HEK293 (cell line): ENCODE measurements around the gene CDH23.

Experiments
- CTCF ChIA-PET: fragments of 350-600 bp; formaldehyde crosslinking; extraction: SDS; loops from one replicate; lab custom pipeline; 2021; ENCODE audit warnings: antibody characterized with exemption; lab: Yijun Ruan, JAX
- POLR2A ChIA-PET: fragments of 300-600 bp; formaldehyde crosslinking; extraction: SDS; loops from one replicate; lab custom pipeline; 2020; ENCODE audit warnings: antibody characterized with exemption, inconsistent platforms; lab: Yijun Ruan, JAX
- H3K27ac ChIP-seq: fragments of 200-500 bp; sonication (Bioruptor generic); 2 replicates; pipeline ENCODE4 v1.5.1; 2014; ENCODE audit warnings: low read depth, low read length, control low read depth, inconsistent platforms; ENCODE audit errors: extremely low read depth
- H3K36me3 ChIP-seq, 2 experiments: fragments of 200-500 bp in 1 of 2; sonication (Bioruptor generic) in 1 of 2; 1 replicate in 1 of 2; 2 replicates in 1 of 2; pipeline ENCODE4 v1.5.1; 2014 to 2017; ENCODE audit warnings: inconsistent platforms in 2 of 2, low read length in 2 of 2; ENCODE audit not compliant: control insufficient read depth in 2 of 2, insufficient read depth in 1 of 2
- H3K4me1 ChIP-seq: fragments of 200-500 bp; sonication (Bioruptor generic); 2 replicates; pipeline ENCODE4 v1.5.1; 2014; ENCODE audit warnings: mild to moderate bottlenecking, low read length, inconsistent platforms; ENCODE audit not compliant: control insufficient read depth, insufficient read depth
- H3K4me3 ChIP-seq: 2 replicates; pipeline ENCODE4 v1.5.1; 2011; ENCODE audit warnings: low read depth, mild to moderate bottlenecking, control low read depth, low read length, moderate library complexity
- H3K9me3 ChIP-seq: fragments of 200-500 bp; sonication (Bioruptor generic); 2 replicates; pipeline ENCODE4 v1.5.1; 2014; ENCODE audit warnings: low read depth, low read length, inconsistent platforms; ENCODE audit not compliant: control insufficient read depth, insufficient read depth
- GFI1B ChIP-seq: fragments of 450-650 bp; formaldehyde crosslinking; IDR thresholded peaks from 2 replicates; pipeline ENCODE4 v1.5.1; 2016; ENCODE audit warnings: missing biosample characterization, missing genetic modification characterization
- HOXA7 ChIP-seq: sonication (generic); formaldehyde crosslinking; IDR thresholded peaks from 2 replicates; pipeline ENCODE4 v1.8.1; 2022; ENCODE audit warnings: missing genetic modification reagents, borderline replicate concordance
- HOXC10 ChIP-seq: sonication (generic); formaldehyde crosslinking; IDR thresholded peaks from 2 replicates; pipeline ENCODE4 v1.8.1; 2023; ENCODE audit warnings: mild to moderate bottlenecking, missing genetic modification reagents
- HOXD13 ChIP-seq: sonication (generic); formaldehyde crosslinking; IDR thresholded peaks from 2 replicates; pipeline ENCODE4 v1.8.0; 2022; ENCODE audit warnings: missing genetic modification reagents, borderline replicate concordance
- KLF9 ChIP-seq: fragments of 450-650 bp; formaldehyde crosslinking; IDR thresholded peaks from 2 replicates; pipeline ENCODE4 v1.5.1; 2016; ENCODE audit warnings: missing biosample characterization, missing genetic modification characterization, low read depth
- SALL2 ChIP-seq: fragments of 450-650 bp; formaldehyde crosslinking; IDR thresholded peaks from 2 replicates; pipeline ENCODE4 v1.5.0; 2017; ENCODE audit warnings: missing biosample characterization, mild to moderate bottlenecking, missing genetic modification characterization, borderline replicate concordance
- SCRT2 ChIP-seq: fragments of 450-650 bp; formaldehyde crosslinking; IDR thresholded peaks from 2 replicates; pipeline ENCODE4 v1.5.1; 2016; ENCODE audit warnings: missing biosample characterization, missing genetic modification characterization
- YY2 ChIP-seq: fragments of 450-650 bp; formaldehyde crosslinking; IDR thresholded peaks from 2 replicates; pipeline ENCODE4 v1.5.1; 2016; ENCODE audit warnings: missing biosample characterization, missing genetic modification characterization
- ZBTB1 ChIP-seq: fragments of 450-650 bp; formaldehyde crosslinking; IDR thresholded peaks from 2 replicates; pipeline ENCODE4 v1.5.1; 2016; ENCODE audit warnings: missing biosample characterization, missing genetic modification characterization
- ZFP69B ChIP-seq: fragments of 450-650 bp; formaldehyde crosslinking; IDR thresholded peaks from 2 replicates; pipeline ENCODE4 v1.5.1; 2016; ENCODE audit warnings: missing biosample characterization, missing genetic modification characterization
- ZNF140 ChIP-seq: fragments of 450-650 bp; formaldehyde crosslinking; IDR thresholded peaks from 2 replicates; pipeline ENCODE4 v1.5.1; 2016; ENCODE audit warnings: missing biosample characterization, missing genetic modification characterization
- ZNF19 ChIP-seq: fragments of 450-650 bp; formaldehyde crosslinking; IDR thresholded peaks from 2 replicates; pipeline ENCODE4; 2016; ENCODE audit warnings: missing biosample characterization, missing genetic modification characterization, low read depth
- ZNF202 ChIP-seq: fragments of 450-650 bp; formaldehyde crosslinking; IDR thresholded peaks from 2 replicates; pipeline ENCODE4 v1.5.1; 2016; ENCODE audit warnings: missing biosample characterization, missing genetic modification characterization, borderline replicate concordance
- ZNF324 ChIP-seq: fragments of 450-650 bp; formaldehyde crosslinking; IDR thresholded peaks from 2 replicates; pipeline ENCODE4 v1.5.1; 2016; ENCODE audit warnings: missing biosample characterization, missing genetic modification characterization
- ZNF426 ChIP-seq: fragments of 450-650 bp; formaldehyde crosslinking; IDR thresholded peaks from 2 replicates; pipeline ENCODE4 v1.5.1; 2017; ENCODE audit warnings: missing biosample characterization, missing genetic modification characterization, mild to moderate bottlenecking, inconsistent platforms, moderate library complexity
- ZNF585B ChIP-seq: fragments of 450-650 bp; formaldehyde crosslinking; IDR thresholded peaks from 2 replicates; pipeline ENCODE4 v1.5.1; 2016; ENCODE audit warnings: missing biosample characterization, missing genetic modification characterization
- ZNF596 ChIP-seq: fragments of 450-650 bp; IDR thresholded peaks from 2 replicates; pipeline ENCODE4 v1.5.0; 2018; ENCODE audit warnings: missing biosample characterization, mild to moderate bottlenecking, missing genetic modification characterization, moderate library complexity
- ZNF600 ChIP-seq: fragments of 450-650 bp; formaldehyde crosslinking; IDR thresholded peaks from 2 replicates; pipeline ENCODE4 v1.5.1; 2016; ENCODE audit warnings: missing biosample characterization, missing genetic modification characterization
- ZNF701 ChIP-seq: fragments of 450-650 bp; formaldehyde crosslinking; IDR thresholded peaks from 2 replicates; pipeline ENCODE4 v1.5.1; 2016; ENCODE audit warnings: missing biosample characterization, missing genetic modification characterization
- TF ChIP-seq, protein P1 (sequence below): fragments of 450-650 bp; formaldehyde crosslinking; IDR thresholded peaks from 2 replicates; pipeline ENCODE4 v1.5.1; 2016; ENCODE audit warnings: missing biosample characterization, missing genetic modification characterization
- TF ChIP-seq, protein P2 (sequence below): fragments of 450-650 bp; formaldehyde crosslinking; IDR thresholded peaks from 2 replicates; pipeline ENCODE4 v1.5.1; 2016; ENCODE audit warnings: missing biosample characterization, missing genetic modification characterization, borderline replicate concordance
- TF ChIP-seq, protein P3 (sequence below): fragments of 450-650 bp; IDR thresholded peaks from 2 replicates; pipeline ENCODE4 v1.5.1; 2018; ENCODE audit warnings: missing biosample characterization, mild to moderate bottlenecking, missing genetic modification characterization
- TF ChIP-seq, protein P4 (sequence below): fragments of 450-650 bp; formaldehyde crosslinking; IDR thresholded peaks from 2 replicates; pipeline ENCODE4 v1.5.1; 2017; ENCODE audit warnings: missing biosample characterization, mild to moderate bottlenecking, missing genetic modification characterization, moderate library complexity

CDH23 gene

DNA sequence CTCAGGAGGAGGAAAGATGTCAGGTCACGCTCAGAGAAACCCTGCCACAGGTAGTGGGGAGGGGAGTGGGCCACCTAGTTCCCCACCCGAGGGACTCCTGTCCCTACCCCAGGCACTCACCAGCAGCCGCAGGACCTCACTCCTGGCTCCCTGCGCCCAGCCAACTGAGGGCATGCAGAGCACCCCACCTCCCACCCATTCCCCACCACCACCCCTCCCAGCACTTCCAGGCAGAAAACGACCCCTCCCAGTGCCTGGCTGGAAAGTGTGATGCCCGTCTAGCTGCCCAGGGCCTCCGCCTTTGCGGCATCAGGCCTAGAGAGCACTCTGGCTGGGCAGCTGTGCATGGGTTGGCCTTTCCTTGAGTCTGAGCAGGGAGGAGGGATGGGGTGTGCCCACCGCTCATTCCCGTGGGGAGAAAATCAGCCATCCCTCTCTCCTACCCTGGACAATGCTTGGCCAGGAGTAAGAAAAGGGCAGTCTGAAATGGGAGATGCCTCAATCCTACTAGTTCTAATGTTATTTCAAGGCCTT lies 321.5 kb downstream of the CDH23 start (continued):
- TF ChIP-seq, protein P1, sequence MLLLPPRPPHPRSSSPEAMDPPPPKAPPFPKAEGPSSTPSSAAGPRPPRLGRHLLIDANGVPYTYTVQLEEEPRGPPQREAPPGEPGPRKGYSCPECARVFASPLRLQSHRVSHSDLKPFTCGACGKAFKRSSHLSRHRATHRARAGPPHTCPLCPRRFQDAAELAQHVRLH: no peak
- TF ChIP-seq ZBTB1 (no peak), ZNF324 (tag by site-specific recombination) (no peak)
- TF ChIP-seq, protein P2, sequence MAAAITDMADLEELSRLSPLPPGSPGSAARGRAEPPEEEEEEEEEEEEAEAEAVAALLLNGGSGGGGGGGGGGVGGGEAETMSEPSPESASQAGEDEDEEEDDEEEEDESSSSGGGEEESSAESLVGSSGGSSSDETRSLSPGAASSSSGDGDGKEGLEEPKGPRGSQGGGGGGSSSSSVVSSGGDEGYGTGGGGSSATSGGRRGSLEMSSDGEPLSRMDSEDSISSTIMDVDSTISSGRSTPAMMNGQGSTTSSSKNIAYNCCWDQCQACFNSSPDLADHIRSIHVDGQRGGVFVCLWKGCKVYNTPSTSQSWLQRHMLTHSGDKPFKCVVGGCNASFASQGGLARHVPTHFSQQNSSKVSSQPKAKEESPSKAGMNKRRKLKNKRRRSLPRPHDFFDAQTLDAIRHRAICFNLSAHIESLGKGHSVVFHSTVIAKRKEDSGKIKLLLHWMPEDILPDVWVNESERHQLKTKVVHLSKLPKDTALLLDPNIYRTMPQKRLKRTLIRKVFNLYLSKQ (tag by site-specific recombination): no peak

DNA sequence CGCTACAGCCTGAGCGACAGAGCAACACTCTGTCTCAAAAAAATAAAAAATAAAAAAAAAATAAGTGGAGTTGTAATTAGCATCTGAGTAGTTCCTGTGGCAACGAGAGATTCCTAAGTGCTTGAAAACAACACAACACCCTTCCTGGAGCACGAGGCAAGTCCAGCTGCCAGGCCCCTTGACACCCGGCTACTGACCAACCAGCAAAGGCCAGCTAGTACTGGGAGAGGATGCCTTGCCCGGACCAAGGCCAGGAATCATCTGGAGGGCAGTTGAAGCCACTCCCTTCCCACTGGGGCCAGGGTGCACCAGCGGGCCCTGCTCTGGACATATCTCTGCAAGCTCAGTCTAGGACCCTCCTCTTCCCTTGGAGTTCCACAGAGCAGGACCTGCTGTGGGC lies 322.3 kb downstream of the CDH23 start:
- H3K36me3 ChIP-seq: no peaks in the 10 kb centered on the region
- H3K9me3 ChIP-seq: no peaks in the 10 kb centered on the region
- POLR2A ChIA-PET: no interaction called here
- H3K4me1 ChIP-seq: no peaks in the 10 kb centered on the region
- no peak overlapping the region for H3K27ac ChIP-seq
- no peak for TF ChIP-seq ZNF19 (tag by site-specific recombination)
- no peak for TF ChIP-seq ZNF202 (tag by site-specific recombination)
- TF ChIP-seq ZNF596 (tag by site-specific recombination): no peak
- no peak for TF ChIP-seq HOXD13
- TF ChIP-seq ZFP69B: no peak
- no peak for TF ChIP-seq ZNF701 (tag by site-specific recombination)
- TF ChIP-seq ZNF426 (tag by site-specific recombination): no peak
- TF ChIP-seq HOXC10 (CRISPR knock-in tag): no peak
- TF ChIP-seq HOXA7: no peak
- no peak for TF ChIP-seq YY2
- TF ChIP-seq SALL2 (tag by site-specific recombination): no peak
- no peak for TF ChIP-seq ZNF600 (tag by site-specific recombination)
- no peak for TF ChIP-seq SCRT2 (tag by site-specific recombination)
- no peak for TF ChIP-seq ZNF140 (tag by site-specific recombination)
- TF ChIP-seq, protein P3, sequence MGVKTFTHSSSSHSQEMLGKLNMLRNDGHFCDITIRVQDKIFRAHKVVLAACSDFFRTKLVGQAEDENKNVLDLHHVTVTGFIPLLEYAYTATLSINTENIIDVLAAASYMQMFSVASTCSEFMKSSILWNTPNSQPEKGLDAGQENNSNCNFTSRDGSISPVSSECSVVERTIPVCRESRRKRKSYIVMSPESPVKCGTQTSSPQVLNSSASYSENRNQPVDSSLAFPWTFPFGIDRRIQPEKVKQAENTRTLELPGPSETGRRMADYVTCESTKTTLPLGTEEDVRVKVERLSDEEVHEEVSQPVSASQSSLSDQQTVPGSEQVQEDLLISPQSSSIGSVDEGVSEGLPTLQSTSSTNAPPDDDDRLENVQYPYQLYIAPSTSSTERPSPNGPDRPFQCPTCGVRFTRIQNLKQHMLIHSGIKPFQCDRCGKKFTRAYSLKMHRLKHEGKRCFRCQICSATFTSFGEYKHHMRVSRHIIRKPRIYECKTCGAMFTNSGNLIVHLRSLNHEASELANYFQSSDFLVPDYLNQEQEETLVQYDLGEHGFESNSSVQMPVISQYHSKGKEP (tag by site-specific recombination): no peak
- TF ChIP-seq KLF9 (tag by site-specific recombination): no peak
- no peak for TF ChIP-seq ZNF585B
- no peak for TF ChIP-seq GFI1B
- TF ChIP-seq, protein P4, sequence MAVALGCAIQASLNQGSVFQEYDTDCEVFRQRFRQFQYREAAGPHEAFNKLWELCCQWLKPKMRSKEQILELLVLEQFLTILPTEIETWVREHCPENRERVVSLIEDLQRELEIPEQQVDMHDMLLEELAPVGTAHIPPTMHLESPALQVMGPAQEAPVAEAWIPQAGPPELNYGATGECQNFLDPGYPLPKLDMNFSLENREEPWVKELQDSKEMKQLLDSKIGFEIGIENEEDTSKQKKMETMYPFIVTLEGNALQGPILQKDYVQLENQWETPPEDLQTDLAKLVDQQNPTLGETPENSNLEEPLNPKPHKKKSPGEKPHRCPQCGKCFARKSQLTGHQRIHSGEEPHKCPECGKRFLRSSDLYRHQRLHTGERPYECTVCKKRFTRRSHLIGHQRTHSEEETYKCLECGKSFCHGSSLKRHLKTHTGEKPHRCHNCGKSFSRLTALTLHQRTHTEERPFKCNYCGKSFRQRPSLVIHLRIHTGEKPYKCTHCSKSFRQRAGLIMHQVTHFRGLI: no peak
- CTCF ChIA-PET: interaction anchor here (0.6 to 1.5 kb wide), 4 partner anchors 10 to 45 kb away, joined by 3 to 5 read pairs (median 4); no protein-coding TSS in a partner anchor
- no peak overlapping the region for H3K4me3 ChIP-seq
